Osteoblast (primary cell): ENCODE measurements around the gene CYS1. TPM values are rescaled to one million over a fixed set of nuclear protein-coding genes. Genes with fewer than 3 reads are reported as not detected.
"Not testable (repeated sequence)": the region's sequence is repeated elsewhere in the genome, so short reads cannot be mapped to it uniquely, and the experiment has no call there.

Experiments
- DNase-seq: peaks from one replicate; pipeline ENCODE4 v3.0.0; 2011; ENCODE audit warnings: low spot score, mixed read lengths; ENCODE audit not compliant: insufficient read length; ENCODE audit errors: missing footprints
- H2AFZ ChIP-seq: 2 replicates; pipeline ENCODE4 v1.6.0; 2011; ENCODE audit warnings: mild to moderate bottlenecking, low read length
- H3K27ac ChIP-seq: 2 replicates; pipeline ENCODE4 v1.5.1; 2011; ENCODE audit warnings: mild to moderate bottlenecking, low read depth, low read length, moderate library complexity
- H3K27me3 ChIP-seq: 2 replicates; pipeline ENCODE4 v1.6.0; 2012; ENCODE audit warnings: mild to moderate bottlenecking, control low read depth, inconsistent platforms, low read length, moderate library complexity; ENCODE audit not compliant: insufficient read depth
- H3K36me3 ChIP-seq: 2 replicates; pipeline ENCODE4 v1.5.1; 2011; ENCODE audit warnings: mild to moderate bottlenecking, low read length, control low read depth, moderate library complexity; ENCODE audit not compliant: insufficient read depth
- H3K4me1 ChIP-seq: 2 replicates; pipeline ENCODE4 v1.5.1; 2011; ENCODE audit warnings: mild to moderate bottlenecking, low read length, control low read depth, moderate library complexity; ENCODE audit not compliant: insufficient read depth
- H3K4me2 ChIP-seq: 2 replicates; pipeline ENCODE4 v1.6.0; 2011; ENCODE audit warnings: mild to moderate bottlenecking, low read length; ENCODE audit not compliant: insufficient read depth
- H3K4me3 ChIP-seq: fragments of 200-600 bp; sonication (generic); 3 replicates; pipeline ENCODE4 v1.5.1; 2012; ENCODE audit warnings: mild to moderate bottlenecking, low read length, inconsistent platforms; ENCODE audit not compliant: insufficient read depth
- H3K79me2 ChIP-seq: 2 replicates; pipeline ENCODE4 v1.6.0; 2012; ENCODE audit warnings: mild to moderate bottlenecking, low read length, control low read depth, inconsistent platforms; ENCODE audit not compliant: insufficient read depth
- H3K9me3 ChIP-seq: 2 replicates; pipeline ENCODE4 v1.5.1; 2011; ENCODE audit warnings: low read depth, low read length, control low read depth
- H4K20me1 ChIP-seq: 2 replicates; pipeline ENCODE4 v1.6.0; 2012; ENCODE audit warnings: mild to moderate bottlenecking, low read length, control low read depth; ENCODE audit not compliant: insufficient read depth
- CTCF ChIP-seq: IDR thresholded peaks from 2 replicates; pipeline ENCODE4 v1.5.1; 2011; ENCODE audit warnings: mild to moderate bottlenecking, low read depth, low read length, moderate library complexity; ENCODE audit errors: extremely low read depth
- total RNA-seq: library from RNA; depleted of rRNA; stranded (reverse); fragments of >200 nt; gene quantifications from 2 replicates; pipeline ENCODE4 v1.2.3, GENCODE V29; 2012

Gene CYS1
- total RNA-seq, 1 donor = 0.36 TPM

- TF ChIP-seq CTCF = no peak
- Histone ChIP-seq H3K9me3 (no peaks in the 10 kb centered on the region), H4K20me1 (no peaks in the 10 kb centered on the region), H3K27ac (no peak overlapping the region), H3K79me2 (no peaks in the 10 kb centered on the region), H3K4me3 (no peak overlapping the region), H3K27me3 (no peaks in the 10 kb centered on the region), H2AFZ (no peak overlapping the region), H3K36me3 (no peaks in the 10 kb centered on the region), H3K4me1 (peaks cover 26% of the 10 kb centered on the region), H3K4me2 (no peak overlapping the region)
- peak; percentile 43 for DNase-seq
Measured at GRCh38 chr2:10012963-10013461, 67.2 kb downstream of the CYS1 start.

- not testable (repeated sequence) for H3K36me3 ChIP-seq, DNase-seq, H3K9me3 ChIP-seq
Measured at GRCh38 chr2:10012366-10012962, 67.7 kb downstream of the CYS1 start.

GRCh38 chr2:10011606-10012325 lies 68.4 kb downstream of the CYS1 start:
- not testable (repeated sequence) for H3K79me2 ChIP-seq, H3K4me2 ChIP-seq, H3K27ac ChIP-seq, H3K9me3 ChIP-seq, H2AFZ ChIP-seq, H3K36me3 ChIP-seq, DNase-seq, H4K20me1 ChIP-seq, H3K27me3 ChIP-seq, H3K4me3 ChIP-seq
- peaks cover 33% of the 10 kb centered on the region for H3K4me1 ChIP-seq

More at GRCh38 chr2:10012366-10012962, 67.7 kb downstream of the CYS1 start:
- not testable (repeated sequence) for H3K79me2 ChIP-seq, H3K27ac ChIP-seq, H4K20me1 ChIP-seq, H3K4me3 ChIP-seq, H2AFZ ChIP-seq, H3K27me3 ChIP-seq, H3K4me2 ChIP-seq
- peaks cover 31% of the 10 kb centered on the region for H3K4me1 ChIP-seq

GRCh38 chr2:10010861-10011605 lies 69.2 kb downstream of the CYS1 start:
- H3K79me2 ChIP-seq, H2AFZ ChIP-seq, H3K9me3 ChIP-seq, H3K4me2 ChIP-seq, H3K27me3 ChIP-seq, H3K36me3 ChIP-seq, H3K27ac ChIP-seq, H3K4me3 ChIP-seq, H4K20me1 ChIP-seq: not testable (repeated sequence)
- peak; percentile 10 for DNase-seq
- peaks cover 33% of the 10 kb centered on the region for H3K4me1 ChIP-seq
